H1 (cell line): ENCODE data around the gene CALML4.

Experiments used
- EGR1 ChIP-seq: IDR thresholded peaks from 2 replicates; pipeline ENCODE4 v1.6.1; 2011; ENCODE audit warnings: low read depth, low read length, borderline replicate concordance
- EP300 ChIP-seq, 2 experiments: IDR thresholded peaks; 1 replicate in 1 of 2; 2 replicates in 1 of 2; pipeline ENCODE4 v1.6.1; 2011 to 2012; ENCODE audit warnings: low read depth in 2 of 2, low read length in 2 of 2, mild to moderate bottlenecking in 2 of 2, borderline replicate concordance in 1 of 2, inconsistent platforms in 1 of 2, moderate library complexity in 1 of 2
- JUN ChIP-seq: IDR thresholded peaks from 2 replicates; pipeline ENCODE4 v1.6.1; 2011; ENCODE audit warnings: low read depth, mild to moderate bottlenecking, improper control_type of control experiment, low read length
- JUND ChIP-seq: IDR thresholded peaks from 2 replicates; pipeline ENCODE4 v1.6.1; 2011; ENCODE audit warnings: mild to moderate bottlenecking, improper control_type of control experiment, low read length
- POLR2A ChIP-seq, 2 experiments: IDR thresholded peaks; 1 replicate in 1 of 2; 2 replicates in 1 of 2; pipeline ENCODE4 v1.6.1; 2011; ENCODE audit warnings: low read depth in 2 of 2, low read length in 2 of 2, mild to moderate bottlenecking in 2 of 2; ENCODE audit errors: control extremely low read depth in 1 of 2
- POLR2AphosphoS5 ChIP-seq: IDR thresholded peaks from 2 replicates; pipeline ENCODE4 v1.6.1; 2011; ENCODE audit warnings: low read depth, low read length
- RAD21 ChIP-seq, 2 experiments: IDR thresholded peaks in 1 of 2; conservative IDR thresholded peaks in 1 of 2; 2 replicates each; pipeline ENCODE4 v1.6.1; 2011; ENCODE audit warnings: low read depth in 2 of 2, low read length in 2 of 2, improper control_type of control experiment in 1 of 2, inconsistent platforms in 1 of 2, mild to moderate bottlenecking in 1 of 2, moderate library complexity in 1 of 2
- SAP30 ChIP-seq: fragments of 300-600 bp; sonication (generic); IDR thresholded peaks from 2 replicates; pipeline ENCODE4 v1.7.1; 2012; ENCODE audit warnings: low read length, moderate library complexity, mild to moderate bottlenecking, inconsistent platforms; ENCODE audit not compliant: insufficient read depth, insufficient replicate concordance
- SUZ12 ChIP-seq: fragments of 200-600 bp; sonication (generic); IDR thresholded peaks from 2 replicates; pipeline ENCODE4 v1.6.1; 2012; ENCODE audit warnings: mild to moderate bottlenecking, inconsistent platforms, low read length, moderate library complexity, mixed read lengths
- TEAD4 ChIP-seq: IDR thresholded peaks from 2 replicates; pipeline ENCODE4 v1.6.1; 2012; ENCODE audit warnings: low read depth, low read length, inconsistent platforms, mixed read lengths
- TF ChIP-seq, protein P1 (sequence below), 3 experiments: IDR thresholded peaks; 1 replicate in 2 of 3; 2 replicates in 1 of 3; pipeline versions ENCODE4 v1.5.1 to v1.6.1; 2011; ENCODE audit warnings: low read length in 3 of 3, mild to moderate bottlenecking in 3 of 3, inconsistent platforms in 2 of 3, low read depth in 1 of 3, moderate library complexity in 1 of 3; ENCODE audit not compliant: insufficient read depth in 1 of 3; ENCODE audit errors: control extremely low read depth in 1 of 3

DNA sequence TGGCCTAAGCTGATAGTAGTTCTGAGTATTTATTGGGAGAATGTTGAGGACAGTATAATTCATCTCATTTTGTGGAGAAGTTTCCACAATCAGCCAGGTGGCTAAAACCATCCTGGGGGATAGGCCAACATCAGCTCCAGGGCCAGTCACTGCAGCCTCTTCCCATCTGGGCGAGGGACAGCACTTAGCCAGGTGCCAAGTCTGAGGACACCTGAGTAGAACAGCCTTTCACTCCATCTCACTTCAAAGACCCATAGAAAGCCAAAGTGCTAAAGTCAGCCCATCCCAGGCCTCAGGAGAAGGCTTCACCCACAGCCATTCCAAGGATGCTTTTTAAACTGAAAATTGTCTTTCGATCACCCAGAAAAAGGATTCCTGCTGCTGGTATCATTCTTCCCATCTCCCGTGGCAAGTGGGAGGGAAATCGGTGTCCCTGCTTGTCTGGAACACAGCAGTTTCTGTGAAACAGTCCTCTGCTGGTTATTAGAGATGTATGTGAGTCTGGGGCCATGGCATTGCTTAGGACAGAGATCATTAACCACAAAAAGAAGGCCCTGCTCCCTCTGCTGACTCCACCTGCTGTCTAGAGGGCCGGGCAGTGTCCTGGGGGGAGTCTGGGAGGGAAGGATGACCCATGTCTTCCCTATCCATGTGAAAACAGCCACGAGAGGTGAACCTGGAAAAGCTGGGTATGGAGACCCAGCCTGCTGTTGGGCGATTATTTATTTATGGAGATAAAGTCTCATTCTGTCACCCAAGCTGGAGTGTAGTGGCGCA lies 9.6 kb downstream of the CALML4 start:
- no peak for TF ChIP-seq JUND
- TF ChIP-seq, protein P1, sequence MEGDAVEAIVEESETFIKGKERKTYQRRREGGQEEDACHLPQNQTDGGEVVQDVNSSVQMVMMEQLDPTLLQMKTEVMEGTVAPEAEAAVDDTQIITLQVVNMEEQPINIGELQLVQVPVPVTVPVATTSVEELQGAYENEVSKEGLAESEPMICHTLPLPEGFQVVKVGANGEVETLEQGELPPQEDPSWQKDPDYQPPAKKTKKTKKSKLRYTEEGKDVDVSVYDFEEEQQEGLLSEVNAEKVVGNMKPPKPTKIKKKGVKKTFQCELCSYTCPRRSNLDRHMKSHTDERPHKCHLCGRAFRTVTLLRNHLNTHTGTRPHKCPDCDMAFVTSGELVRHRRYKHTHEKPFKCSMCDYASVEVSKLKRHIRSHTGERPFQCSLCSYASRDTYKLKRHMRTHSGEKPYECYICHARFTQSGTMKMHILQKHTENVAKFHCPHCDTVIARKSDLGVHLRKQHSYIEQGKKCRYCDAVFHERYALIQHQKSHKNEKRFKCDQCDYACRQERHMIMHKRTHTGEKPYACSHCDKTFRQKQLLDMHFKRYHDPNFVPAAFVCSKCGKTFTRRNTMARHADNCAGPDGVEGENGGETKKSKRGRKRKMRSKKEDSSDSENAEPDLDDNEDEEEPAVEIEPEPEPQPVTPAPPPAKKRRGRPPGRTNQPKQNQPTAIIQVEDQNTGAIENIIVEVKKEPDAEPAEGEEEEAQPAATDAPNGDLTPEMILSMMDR (IDR thresholded peaks at IDR 0.05; ENCODE audit: control extremely low read depth in 1 of 3, insufficient read depth in 1 of 3, low read depth in 1 of 3, low read length in 3 of 3) = no peak
- TF ChIP-seq JUN = no peak
- no peak for TF ChIP-seq POLR2A (IDR thresholded peaks at IDR 0.05; ENCODE audit: control extremely low read depth in 1 of 2, low read depth in 2 of 2, low read length in 2 of 2)
- TF ChIP-seq EP300 (IDR thresholded peaks at IDR 0.05; ENCODE audit: borderline replicate concordance in 1 of 2, low read depth in 2 of 2, low read length in 2 of 2) = no peak
- TF ChIP-seq TEAD4 = no peak
- no peak for TF ChIP-seq EGR1
- TF ChIP-seq RAD21 (IDR thresholded peaks at IDR 0.05 in 1 of 2, conservative IDR thresholded peaks at IDR 0.05 in 1 of 2; ENCODE audit: low read depth in 2 of 2, low read length in 2 of 2) = no peak
- TF ChIP-seq POLR2AphosphoS5 = no peak
- no peak for TF ChIP-seq SUZ12
- TF ChIP-seq SAP30 = no peak
